DOHH2 (cell line): ENCODE measurements around the gene MIPOL1.
"Not testable (repeated sequence)": the region's sequence is repeated elsewhere in the genome, so short reads cannot be mapped to it uniquely, and the experiment has no call there.

Source experiments
- EZH2phosphoT487 ChIP-seq: fragments of 200-600 bp; sonication (generic); IDR thresholded peaks from 2 replicates; pipeline ENCODE4 v1.6.1; 2017; ENCODE audit warnings: borderline replicate concordance, mild to moderate bottlenecking, antibody characterized with exemption, low read length, moderate library complexity, mixed read lengths
- TF ChIP-seq, protein P1 (sequence below): fragments of 200-600 bp; sonication (generic); IDR thresholded peaks from one replicate; pipeline ENCODE4 v1.5.1; 2014; ENCODE audit warnings: antibody characterized with exemption, mild to moderate bottlenecking, low read depth, low read length; ENCODE audit not compliant: poor library complexity, severe bottlenecking

DNA sequence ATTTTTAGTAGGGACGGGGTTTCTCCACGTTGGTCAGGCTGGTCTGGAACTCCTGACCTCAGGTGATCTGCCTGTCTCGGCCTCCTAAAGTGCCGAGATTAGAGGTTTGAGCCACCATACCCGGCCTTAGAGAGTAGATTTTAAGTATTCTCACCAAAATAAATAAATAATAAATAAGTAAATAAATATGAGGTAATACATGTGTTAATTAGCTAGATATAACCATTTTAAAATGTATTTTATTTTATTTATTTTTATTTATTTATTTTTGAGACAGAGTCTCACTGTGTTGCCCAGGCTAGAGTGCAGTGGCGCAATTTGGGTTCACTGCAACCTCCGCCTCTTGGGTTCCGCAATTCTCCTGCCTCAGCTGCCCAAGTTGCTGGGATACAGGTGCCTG lies 13.2 kb upstream of the MIPOL1 start:
- TF ChIP-seq, protein P1, sequence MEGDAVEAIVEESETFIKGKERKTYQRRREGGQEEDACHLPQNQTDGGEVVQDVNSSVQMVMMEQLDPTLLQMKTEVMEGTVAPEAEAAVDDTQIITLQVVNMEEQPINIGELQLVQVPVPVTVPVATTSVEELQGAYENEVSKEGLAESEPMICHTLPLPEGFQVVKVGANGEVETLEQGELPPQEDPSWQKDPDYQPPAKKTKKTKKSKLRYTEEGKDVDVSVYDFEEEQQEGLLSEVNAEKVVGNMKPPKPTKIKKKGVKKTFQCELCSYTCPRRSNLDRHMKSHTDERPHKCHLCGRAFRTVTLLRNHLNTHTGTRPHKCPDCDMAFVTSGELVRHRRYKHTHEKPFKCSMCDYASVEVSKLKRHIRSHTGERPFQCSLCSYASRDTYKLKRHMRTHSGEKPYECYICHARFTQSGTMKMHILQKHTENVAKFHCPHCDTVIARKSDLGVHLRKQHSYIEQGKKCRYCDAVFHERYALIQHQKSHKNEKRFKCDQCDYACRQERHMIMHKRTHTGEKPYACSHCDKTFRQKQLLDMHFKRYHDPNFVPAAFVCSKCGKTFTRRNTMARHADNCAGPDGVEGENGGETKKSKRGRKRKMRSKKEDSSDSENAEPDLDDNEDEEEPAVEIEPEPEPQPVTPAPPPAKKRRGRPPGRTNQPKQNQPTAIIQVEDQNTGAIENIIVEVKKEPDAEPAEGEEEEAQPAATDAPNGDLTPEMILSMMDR, result not testable (repeated sequence)
- TF ChIP-seq EZH2phosphoT487, result not testable (repeated sequence)
